ENCODE measurements around the gene ARMC7. TPM values are rescaled to one million over a fixed set of nuclear protein-coding genes. Genes with fewer than 3 reads are reported as not detected.

Gene ARMC7
- total and polyA plus RNA-seq, 2 of the 13 experiments (the other 11 are each of a cell fraction or from before 2014, with no cell fraction given): 3.9 to 4.2 TPM

DNA sequence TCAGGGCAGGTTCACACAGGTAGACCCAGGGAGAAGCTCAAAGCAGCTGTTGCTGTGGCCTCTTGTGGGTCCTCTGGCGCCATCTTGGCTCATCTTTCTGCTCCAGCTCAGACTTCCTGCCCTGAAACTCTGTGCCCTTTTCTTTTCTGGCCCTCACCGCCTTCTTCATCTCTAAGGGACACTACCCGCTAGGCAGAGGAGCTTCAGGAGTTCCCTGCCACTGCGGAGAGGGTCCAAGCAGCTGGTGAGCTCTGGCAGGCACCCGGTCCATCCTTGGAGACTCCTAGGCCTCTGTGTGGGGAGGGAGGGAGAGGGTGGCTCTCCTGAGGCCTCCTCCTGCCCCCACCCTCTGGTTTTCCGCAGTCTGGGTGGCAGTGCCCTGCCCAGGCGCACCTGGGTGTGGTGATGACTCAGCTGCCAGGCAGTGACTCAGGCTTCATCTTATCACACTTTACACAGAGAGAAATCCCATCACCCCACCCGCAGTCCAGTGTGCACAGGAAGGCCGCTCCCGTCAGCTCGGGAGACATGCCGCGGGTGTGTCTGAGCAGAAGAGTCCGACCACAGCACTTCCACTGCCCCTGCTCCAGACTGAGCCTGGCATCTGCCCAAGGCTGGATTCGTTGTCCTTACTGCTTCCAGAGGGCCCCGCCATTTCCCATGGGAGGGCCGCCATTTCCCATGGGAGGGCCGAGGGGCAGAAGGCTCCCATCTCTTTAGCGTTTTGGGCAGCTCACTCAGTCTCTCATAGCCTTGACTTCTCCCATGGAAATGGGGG, 14.5 kb downstream of the ARMC7 start (continued):
- 0 out of 2 replicates have a peak, but pooled peaks have one; percentile 30 for TF ChIP-seq ATF3 (CRISPR knock-in tag; IDR thresholded peaks at IDR 0.05)
- TF ChIP-seq RERE (CRISPR knock-in tag; IDR thresholded peaks at IDR 0.05; ENCODE audit: low read depth): no peak
- peak; percentile 16; the same call in 1 of the 2 replicates for TF ChIP-seq POLR2G (IDR thresholded peaks at IDR 0.05; ENCODE audit: low read depth, low read length)
- no peak for TF ChIP-seq ZNF274 (CRISPR knock-in tag; IDR thresholded peaks at IDR 0.05)
- peak; percentile 96 for TF ChIP-seq ZBTB33 (CRISPR knock-in tag; IDR thresholded peaks at IDR 0.05)
- no peak for TF ChIP-seq EP300 (IDR thresholded peaks at IDR 0.05; ENCODE audit: low read depth in 2 of 2, low read length in 2 of 2)
- peak; percentile 34; the same call in 1 of the 2 replicates for TF ChIP-seq EP300 (CRISPR knock-in tag; IDR thresholded peaks at IDR 0.05; ENCODE audit: borderline replicate concordance)
- no peak for TF ChIP-seq ZNF577 (CRISPR knock-in tag; IDR thresholded peaks at IDR 0.05; ENCODE audit: borderline replicate concordance, low read depth)
- TF ChIP-seq NFE2 (CRISPR knock-in tag; IDR thresholded peaks at IDR 0.05): no peak
- TF ChIP-seq HNRNPL (IDR thresholded peaks at IDR 0.05; ENCODE audit: low read depth, low read length): peak; percentile 99
- TF ChIP-seq WIZ (CRISPR knock-in tag; IDR thresholded peaks at IDR 0.05): no peak
- no peak for TF ChIP-seq GPBP1L1 (CRISPR knock-in tag; IDR thresholded peaks at IDR 0.05)
- TF ChIP-seq SIN3B (IDR thresholded peaks at IDR 0.05; ENCODE audit: low read length): no peak
- TF ChIP-seq ZNF333 (CRISPR knock-in tag; IDR thresholded peaks at IDR 0.05; ENCODE audit: borderline replicate concordance): no peak
- TF ChIP-seq ZKSCAN8 (CRISPR knock-in tag; IDR thresholded peaks at IDR 0.05; ENCODE audit: borderline replicate concordance): no peak
- TF ChIP-seq EZH2 (conservative IDR thresholded peaks at IDR 0.05; ENCODE audit: low read depth, low read length): no peak
